Measurements from ENCODE around the gene LDLRAD3. TPM values are rescaled to one million over a fixed set of nuclear protein-coding genes. Genes with fewer than 3 reads are reported as not detected.

LDLRAD3 gene
- total RNA-seq, 1 experiment from 2014 or later: 28.1 TPM

- no peaks in the 10 kb centered on the region for H3K27me3 ChIP-seq (ENCODE audit: control insufficient read depth, insufficient read depth, low read length)
- no peak overlapping the region for H3K27ac ChIP-seq (ENCODE audit: low read length)
- H3K9me3 ChIP-seq (ENCODE audit: control insufficient read depth, insufficient read depth, low read depth, low read length): no peaks in the 10 kb centered on the region
- no peaks in the 10 kb centered on the region for H3K36me3 ChIP-seq (ENCODE audit: control insufficient read depth, insufficient read depth, low read length)
- TF ChIP-seq SIN3A (IDR thresholded peaks at IDR 0.05; ENCODE audit: borderline replicate concordance, insufficient read depth, low read depth, low read length) (no peak), REST (IDR thresholded peaks at IDR 0.05; ENCODE audit: insufficient read depth in 1 of 2, low read depth in 2 of 2, low read length in 1 of 2) (no peak)
- intact Hi-C loops (cut with micrococcal nuclease; ENCODE audit: unreplicated experiment) (no loop called here), in situ Hi-C loops (cut with HindIII; ENCODE audit: low pct_unique_long_range_greater_than_20kb, low sequenced_read_pairs) (no loop called here)
- H3K4me3 ChIP-seq (ENCODE audit: low read depth in 2 of 2, low read length in 2 of 2): no peak overlapping the region
- H3K4me1 ChIP-seq (ENCODE audit: control insufficient read depth, insufficient read depth, low read length): peaks cover 1% of the 10 kb centered on the region; the same call in 1 of the 2 replicates
- BruUV-seq (replicated peaks): no TSS peak
- ATAC-seq (no peak), DNase-seq (ENCODE audit: low read depth, low spot score) (no peak)
- ChIA-PET CTCF (no interaction called here), POLR2A (interaction anchor here (0.5 kb wide), 1 partner anchor 10 kb away, joined by 3 read pairs; no protein-coding TSS in a partner anchor)
These were observed 32.6 kb downstream of the LDLRAD3 start for GRCh38 chr11:35976434-35976833.

- Histone ChIP-seq H3K27ac (ENCODE audit: low read length) (no peak overlapping the region), H3K9me3 (ENCODE audit: control insufficient read depth, insufficient read depth, low read depth, low read length) (no peaks in the 10 kb centered on the region), H3K4me1 (ENCODE audit: control insufficient read depth, insufficient read depth, low read length) (peaks cover 3% of the 10 kb centered on the region; the same call in 1 of the 2 replicates), H3K27me3 (ENCODE audit: control insufficient read depth, insufficient read depth, low read length) (no peaks in the 10 kb centered on the region), H3K36me3 (ENCODE audit: control insufficient read depth, insufficient read depth, low read length) (no peaks in the 10 kb centered on the region), H3K4me3 (ENCODE audit: low read depth in 2 of 2, low read length in 2 of 2) (no peak overlapping the region)
- in situ Hi-C loops (cut with HindIII; ENCODE audit: low pct_unique_long_range_greater_than_20kb, low sequenced_read_pairs) (no loop called here), intact Hi-C loops (cut with micrococcal nuclease; ENCODE audit: unreplicated experiment) (no loop called here)
- ATAC-seq (peak; percentile 53), DNase-seq (ENCODE audit: low read depth, low spot score) (no peak)
- CTCF ChIA-PET: no interaction called here
- BruUV-seq (replicated peaks): no TSS peak
- TF ChIP-seq REST (IDR thresholded peaks at IDR 0.05; ENCODE audit: insufficient read depth in 1 of 2, low read depth in 2 of 2, low read length in 1 of 2) (no peak), SIN3A (IDR thresholded peaks at IDR 0.05; ENCODE audit: borderline replicate concordance, insufficient read depth, low read depth, low read length) (no peak), TCF7L2 (IDR thresholded peaks at IDR 0.05; ENCODE audit: low read depth, low read length) (no peak), POLR2AphosphoS5 (IDR thresholded peaks at IDR 0.05; ENCODE audit: low read depth, low read length) (no peak)
- TF ChIP-seq, protein P1, sequence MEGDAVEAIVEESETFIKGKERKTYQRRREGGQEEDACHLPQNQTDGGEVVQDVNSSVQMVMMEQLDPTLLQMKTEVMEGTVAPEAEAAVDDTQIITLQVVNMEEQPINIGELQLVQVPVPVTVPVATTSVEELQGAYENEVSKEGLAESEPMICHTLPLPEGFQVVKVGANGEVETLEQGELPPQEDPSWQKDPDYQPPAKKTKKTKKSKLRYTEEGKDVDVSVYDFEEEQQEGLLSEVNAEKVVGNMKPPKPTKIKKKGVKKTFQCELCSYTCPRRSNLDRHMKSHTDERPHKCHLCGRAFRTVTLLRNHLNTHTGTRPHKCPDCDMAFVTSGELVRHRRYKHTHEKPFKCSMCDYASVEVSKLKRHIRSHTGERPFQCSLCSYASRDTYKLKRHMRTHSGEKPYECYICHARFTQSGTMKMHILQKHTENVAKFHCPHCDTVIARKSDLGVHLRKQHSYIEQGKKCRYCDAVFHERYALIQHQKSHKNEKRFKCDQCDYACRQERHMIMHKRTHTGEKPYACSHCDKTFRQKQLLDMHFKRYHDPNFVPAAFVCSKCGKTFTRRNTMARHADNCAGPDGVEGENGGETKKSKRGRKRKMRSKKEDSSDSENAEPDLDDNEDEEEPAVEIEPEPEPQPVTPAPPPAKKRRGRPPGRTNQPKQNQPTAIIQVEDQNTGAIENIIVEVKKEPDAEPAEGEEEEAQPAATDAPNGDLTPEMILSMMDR (IDR thresholded peaks at IDR 0.05): no peak
- POLR2A ChIA-PET: no interaction called here
These were observed 34.3 kb downstream of the LDLRAD3 start for GRCh38 chr11:35978183-35978582.

All from Panc1 (cell line).